B cell (primary cell): ENCODE measurements around the gene CWC27.

Experiments used
- EZH2 ChIP-seq: IDR thresholded peaks from 2 replicates; pipeline ENCODE4 v1.6.1; 2012; ENCODE audit warnings: borderline replicate concordance, low read depth, mild to moderate bottlenecking, moderate library complexity, low read length; ENCODE audit not compliant: insufficient read depth, poor library complexity, severe bottlenecking
- TF ChIP-seq, protein P1 (sequence below): fragments of 200-600 bp; IDR thresholded peaks from one replicate; pipeline ENCODE4 v1.8.0; 2022; ENCODE audit warnings: antibody characterized with exemption, mild to moderate bottlenecking

DNA sequence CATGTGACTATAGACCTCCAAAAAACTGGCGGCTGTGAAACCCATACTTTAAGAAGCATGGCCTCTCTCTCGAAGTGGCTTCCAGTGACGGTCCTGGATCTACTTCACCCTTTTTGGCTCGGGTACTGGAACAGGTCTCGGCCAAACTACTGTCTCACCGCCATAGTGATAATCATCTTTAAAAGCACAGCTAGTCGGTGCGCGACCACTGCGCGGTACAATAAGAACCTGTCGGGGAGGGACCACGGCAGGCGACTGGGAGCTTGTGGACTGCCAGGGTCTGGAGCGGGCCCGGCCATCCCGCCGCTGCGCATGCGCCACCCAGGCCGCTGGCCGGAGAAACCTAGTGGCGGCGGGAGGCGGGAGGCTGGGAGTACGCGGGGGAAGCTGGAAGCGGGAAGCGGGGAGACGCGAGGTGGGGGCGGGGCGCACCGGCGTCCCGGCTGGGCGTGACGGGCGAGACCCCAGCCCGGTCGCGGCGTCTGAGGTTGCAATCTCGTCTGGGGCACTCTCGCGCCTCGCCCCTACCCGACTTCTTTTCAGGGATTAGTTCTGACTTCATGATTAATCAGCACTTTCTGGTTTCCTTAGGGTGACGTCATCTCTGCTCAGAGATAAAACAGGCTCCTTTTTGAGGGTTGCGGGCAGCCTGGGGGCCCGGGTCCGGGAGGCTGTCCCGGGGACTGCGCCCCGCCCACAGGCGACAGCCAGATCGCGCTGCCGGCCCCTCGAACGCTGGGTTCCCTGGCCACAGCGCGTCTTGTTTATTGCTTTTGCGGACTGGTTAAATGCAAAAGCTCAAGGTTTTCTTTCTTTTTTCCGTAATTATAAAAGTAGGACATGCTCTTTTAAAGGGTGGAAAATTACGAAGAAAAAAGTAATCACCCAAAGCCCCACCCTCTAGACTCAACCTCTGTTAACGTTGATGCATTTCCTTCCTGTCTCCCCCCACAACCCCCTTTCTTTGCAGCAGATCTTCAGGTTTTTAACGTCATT lies 266.8 kb downstream of the CWC27 start:
- TF ChIP-seq, protein P1, sequence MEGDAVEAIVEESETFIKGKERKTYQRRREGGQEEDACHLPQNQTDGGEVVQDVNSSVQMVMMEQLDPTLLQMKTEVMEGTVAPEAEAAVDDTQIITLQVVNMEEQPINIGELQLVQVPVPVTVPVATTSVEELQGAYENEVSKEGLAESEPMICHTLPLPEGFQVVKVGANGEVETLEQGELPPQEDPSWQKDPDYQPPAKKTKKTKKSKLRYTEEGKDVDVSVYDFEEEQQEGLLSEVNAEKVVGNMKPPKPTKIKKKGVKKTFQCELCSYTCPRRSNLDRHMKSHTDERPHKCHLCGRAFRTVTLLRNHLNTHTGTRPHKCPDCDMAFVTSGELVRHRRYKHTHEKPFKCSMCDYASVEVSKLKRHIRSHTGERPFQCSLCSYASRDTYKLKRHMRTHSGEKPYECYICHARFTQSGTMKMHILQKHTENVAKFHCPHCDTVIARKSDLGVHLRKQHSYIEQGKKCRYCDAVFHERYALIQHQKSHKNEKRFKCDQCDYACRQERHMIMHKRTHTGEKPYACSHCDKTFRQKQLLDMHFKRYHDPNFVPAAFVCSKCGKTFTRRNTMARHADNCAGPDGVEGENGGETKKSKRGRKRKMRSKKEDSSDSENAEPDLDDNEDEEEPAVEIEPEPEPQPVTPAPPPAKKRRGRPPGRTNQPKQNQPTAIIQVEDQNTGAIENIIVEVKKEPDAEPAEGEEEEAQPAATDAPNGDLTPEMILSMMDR, result no peak
- no peak for TF ChIP-seq EZH2
